ENCODE data around the gene TAC4.

DNA sequence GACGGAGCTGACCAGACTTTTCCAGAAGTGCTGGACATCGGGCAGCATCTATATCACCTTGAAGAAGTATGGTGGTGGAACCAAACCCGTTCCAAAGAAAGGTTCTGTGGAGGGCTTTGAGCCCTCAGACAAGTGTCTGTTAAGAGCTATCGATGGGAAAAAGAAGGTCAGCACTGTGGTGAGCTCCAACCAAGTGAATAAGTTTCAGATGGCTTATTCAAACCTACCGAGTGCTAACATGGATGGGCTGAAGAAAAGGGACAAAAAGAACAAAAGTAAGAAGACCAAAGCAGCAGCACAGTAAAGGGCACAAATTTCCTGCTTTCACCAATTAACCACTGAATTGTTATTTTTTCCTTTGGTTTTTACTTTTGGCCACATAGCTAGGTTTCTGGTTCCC lies 52.5 kb downstream of the TAC4 start:
- TF ChIP-seq, protein P1, sequence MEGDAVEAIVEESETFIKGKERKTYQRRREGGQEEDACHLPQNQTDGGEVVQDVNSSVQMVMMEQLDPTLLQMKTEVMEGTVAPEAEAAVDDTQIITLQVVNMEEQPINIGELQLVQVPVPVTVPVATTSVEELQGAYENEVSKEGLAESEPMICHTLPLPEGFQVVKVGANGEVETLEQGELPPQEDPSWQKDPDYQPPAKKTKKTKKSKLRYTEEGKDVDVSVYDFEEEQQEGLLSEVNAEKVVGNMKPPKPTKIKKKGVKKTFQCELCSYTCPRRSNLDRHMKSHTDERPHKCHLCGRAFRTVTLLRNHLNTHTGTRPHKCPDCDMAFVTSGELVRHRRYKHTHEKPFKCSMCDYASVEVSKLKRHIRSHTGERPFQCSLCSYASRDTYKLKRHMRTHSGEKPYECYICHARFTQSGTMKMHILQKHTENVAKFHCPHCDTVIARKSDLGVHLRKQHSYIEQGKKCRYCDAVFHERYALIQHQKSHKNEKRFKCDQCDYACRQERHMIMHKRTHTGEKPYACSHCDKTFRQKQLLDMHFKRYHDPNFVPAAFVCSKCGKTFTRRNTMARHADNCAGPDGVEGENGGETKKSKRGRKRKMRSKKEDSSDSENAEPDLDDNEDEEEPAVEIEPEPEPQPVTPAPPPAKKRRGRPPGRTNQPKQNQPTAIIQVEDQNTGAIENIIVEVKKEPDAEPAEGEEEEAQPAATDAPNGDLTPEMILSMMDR (CRISPR knock-in tag; IDR thresholded peaks at IDR 0.05) = no peak
- TF ChIP-seq POLR2AphosphoS5 (IDR thresholded peaks at IDR 0.05; ENCODE audit: low read depth, low read length) (no peak), FOXA1 (IDR thresholded peaks at IDR 0.05) (no peak), FOXA1 (CRISPR knock-in tag; IDR thresholded peaks at IDR 0.05) (no peak), REST (IDR thresholded peaks at IDR 0.05; ENCODE audit: borderline replicate concordance in 1 of 2, low read depth in 1 of 2, low read length in 2 of 2) (no peak), SRF (IDR thresholded peaks at IDR 0.05; ENCODE audit: low read depth, low read length) (no peak), EZH2 (conservative IDR thresholded peaks at IDR 0.05; ENCODE audit: low read depth, low read length) (no peak), ZMAT3 (CRISPR knock-in tag; conservative IDR thresholded peaks at IDR 0.05) (no peak), RFX1 (IDR thresholded peaks at IDR 0.05) (no peak), MAZ (IDR thresholded peaks at IDR 0.05; ENCODE audit: borderline replicate concordance, low read depth, low read length) (no peak), MAZ (CRISPR knock-in tag; IDR thresholded peaks at IDR 0.05; ENCODE audit: low read depth) (no peak), ZNF772 (CRISPR knock-in tag; IDR thresholded peaks at IDR 0.05) (no peak), HNRNPK (IDR thresholded peaks at IDR 0.05; ENCODE audit: low read depth, low read length, poor library complexity, severe bottlenecking) (no peak)
- TF ChIP-seq, protein P2, sequence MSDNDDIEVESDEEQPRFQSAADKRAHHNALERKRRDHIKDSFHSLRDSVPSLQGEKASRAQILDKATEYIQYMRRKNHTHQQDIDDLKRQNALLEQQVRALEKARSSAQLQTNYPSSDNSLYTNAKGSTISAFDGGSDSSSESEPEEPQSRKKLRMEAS (IDR thresholded peaks at IDR 0.05) = no peak
- TF ChIP-seq, protein P3, sequence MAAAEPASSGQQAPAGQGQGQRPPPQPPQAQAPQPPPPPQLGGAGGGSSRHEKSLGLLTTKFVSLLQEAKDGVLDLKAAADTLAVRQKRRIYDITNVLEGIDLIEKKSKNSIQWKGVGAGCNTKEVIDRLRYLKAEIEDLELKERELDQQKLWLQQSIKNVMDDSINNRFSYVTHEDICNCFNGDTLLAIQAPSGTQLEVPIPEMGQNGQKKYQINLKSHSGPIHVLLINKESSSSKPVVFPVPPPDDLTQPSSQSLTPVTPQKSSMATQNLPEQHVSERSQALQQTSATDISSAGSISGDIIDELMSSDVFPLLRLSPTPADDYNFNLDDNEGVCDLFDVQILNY (CRISPR knock-in tag; conservative IDR thresholded peaks at IDR 0.05) = no peak

Data from HepG2 (cell line).